ENCODE data around the gene ANXA5. TPM values are rescaled to one million over a fixed set of nuclear protein-coding genes. Genes with fewer than 3 reads are reported as not detected.
"Not testable (repeated sequence)": the region's sequence is repeated elsewhere in the genome, so short reads cannot be mapped to it uniquely, and the experiment has no call there.

ANXA5 gene
- total and polyA plus RNA-seq, 3 experiments from 2014 or later: 79.7 to 183 (median 83.5) TPM

DNA sequence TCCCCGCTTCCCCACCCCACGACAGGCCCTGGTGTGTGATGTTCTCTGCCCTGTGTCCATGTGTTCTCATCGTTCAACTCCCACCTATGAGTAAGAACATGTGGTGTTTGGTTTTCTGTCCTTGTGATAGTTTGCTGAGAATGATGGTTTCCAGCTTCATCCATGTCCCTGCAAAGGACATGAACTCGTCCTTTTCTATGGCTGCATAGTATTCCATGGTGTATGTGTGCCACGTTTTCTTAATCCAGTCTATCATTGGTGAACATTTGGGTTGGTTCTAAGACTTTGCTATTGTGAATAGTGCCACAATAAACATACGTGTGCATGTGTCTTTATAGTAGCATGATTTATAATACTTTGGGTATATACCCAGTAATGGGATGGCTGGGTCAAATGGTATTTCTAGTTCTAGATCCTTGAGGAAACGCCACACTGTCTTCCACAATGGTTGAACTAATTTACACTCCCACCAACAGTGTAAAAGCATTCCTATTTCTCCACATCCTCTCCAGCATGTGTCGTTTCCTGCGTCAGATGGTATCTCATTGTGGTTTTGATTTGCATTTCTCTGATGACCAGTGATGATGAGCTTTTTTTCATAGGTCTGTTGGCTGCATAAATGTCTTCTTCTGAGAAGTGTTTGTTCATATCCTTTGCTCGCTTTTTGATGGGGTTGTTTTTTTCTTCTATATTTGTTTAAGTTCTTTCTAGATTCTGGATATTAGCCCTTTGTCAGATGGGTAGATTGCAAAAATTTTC, 36.4 kb downstream of the ANXA5 start:
- H3K4me3 Mint-ChIP-seq; H3K27ac ChIP-seq (ENCODE audit: low read depth, low read length); POLR2A ChIA-PET; DNase-seq; CTCF ChIA-PET; H3K4me1 ChIP-seq (ENCODE audit: insufficient read depth, low read length); H3K4me1 Mint-ChIP-seq; H3K27ac Mint-ChIP-seq; H3K27me3 ChIP-seq (ENCODE audit: insufficient read depth, low read length, poor library complexity, severe bottlenecking); H3K4me3 ChIP-seq (ENCODE audit: low read length); H3K9me3 ChIP-seq (ENCODE audit: low read length); H3K36me3 ChIP-seq (ENCODE audit: insufficient read depth, low read length); H3K9me3 Mint-ChIP-seq; H3K27me3 Mint-ChIP-seq: not testable (repeated sequence)
- H3K36me3 Mint-ChIP-seq: peaks cover 11 to 12% (median 11%) of the 10 kb centered on the region in 3 donors

DNA sequence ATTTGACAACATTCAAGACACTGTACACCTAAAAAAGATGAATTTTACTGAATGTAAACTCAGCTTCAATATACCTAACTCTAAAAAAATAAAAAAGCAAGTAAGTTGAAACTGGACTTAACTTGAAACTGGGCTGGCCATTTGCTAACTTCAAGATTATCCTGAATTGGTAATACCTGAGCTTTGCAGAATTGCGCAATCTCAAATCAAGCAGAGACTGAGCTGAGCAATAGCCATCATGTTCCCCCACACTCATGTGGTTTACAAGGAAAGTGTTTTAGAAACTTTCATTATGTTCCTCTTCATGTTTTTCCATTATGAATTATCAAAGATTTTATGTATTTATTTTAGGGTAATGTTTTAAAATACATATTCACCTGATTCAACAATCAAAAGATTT, 38.7 kb downstream of the ANXA5 start:
- no peak for DNase-seq
- no peaks in the 10 kb centered on the region for H3K9me3 Mint-ChIP-seq
- POLR2A ChIA-PET: no interaction called here

DNA sequence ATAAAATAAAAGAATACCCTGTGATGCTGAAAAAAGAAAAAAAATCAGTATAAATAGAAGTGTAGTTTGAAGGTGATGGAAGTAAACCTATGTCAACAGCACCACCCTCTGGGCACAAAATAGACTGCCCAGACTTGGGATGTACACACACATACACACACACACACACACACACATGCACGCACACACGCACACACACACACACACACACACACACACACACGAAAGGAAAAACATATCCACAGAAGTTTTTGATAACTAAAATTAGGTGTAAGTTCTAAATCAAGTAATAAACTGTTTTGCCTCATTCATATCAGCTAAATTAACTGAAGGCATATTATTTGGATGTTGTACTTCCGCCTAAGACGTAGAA, 40.5 kb downstream of the ANXA5 start:
- Histone ChIP-seq H3K4me3 (ENCODE audit: low read length) (no peak overlapping the region), H3K9me3 (ENCODE audit: low read length) (no peaks in the 10 kb centered on the region), H3K36me3 (ENCODE audit: insufficient read depth, low read length) (no peaks in the 10 kb centered on the region), H3K4me1 (ENCODE audit: insufficient read depth, low read length) (no peaks in the 10 kb centered on the region), H3K27ac (ENCODE audit: low read depth, low read length) (no peak overlapping the region), H3K27me3 (ENCODE audit: insufficient read depth, low read length, poor library complexity, severe bottlenecking) (no peaks in the 10 kb centered on the region)
- ChIA-PET CTCF (no interaction called here), POLR2A (no interaction called here)
- no peak overlapping the region for H3K4me3 Mint-ChIP-seq
- no peak overlapping the region for H3K27ac Mint-ChIP-seq
- peak in 1 of 5 donors; percentile 46 for DNase-seq
- peaks cover 0 to 5% (median 0%) of the 10 kb centered on the region in 3 donors for H3K4me1 Mint-ChIP-seq
- no peaks in the 10 kb centered on the region for H3K36me3 Mint-ChIP-seq
- H3K27me3 Mint-ChIP-seq: peaks cover 0 to 1% of the 10 kb centered on the region in 2 donors
- no peaks in the 10 kb centered on the region for H3K9me3 Mint-ChIP-seq

More for the DNA sequence above, 38.7 kb downstream of the ANXA5 start:
- H3K4me3 Mint-ChIP-seq: no peak overlapping the region
- Histone ChIP-seq H3K36me3 (ENCODE audit: insufficient read depth, low read length) (no peaks in the 10 kb centered on the region), H3K9me3 (ENCODE audit: low read length) (no peaks in the 10 kb centered on the region), H3K4me3 (ENCODE audit: low read length) (no peak overlapping the region), H3K27me3 (ENCODE audit: insufficient read depth, low read length, poor library complexity, severe bottlenecking) (no peaks in the 10 kb centered on the region), H3K4me1 (ENCODE audit: insufficient read depth, low read length) (no peaks in the 10 kb centered on the region), H3K27ac (ENCODE audit: low read depth, low read length) (no peak overlapping the region)
- CTCF ChIA-PET: no interaction called here
- no peak overlapping the region for H3K27ac Mint-ChIP-seq
- H3K27me3 Mint-ChIP-seq: peaks cover 0 to 1% of the 10 kb centered on the region in 2 donors
- peaks cover 0 to 5% (median 0%) of the 10 kb centered on the region in 3 donors for H3K4me1 Mint-ChIP-seq
- peaks cover 0 to 5% (median 2%) of the 10 kb centered on the region in 3 donors for H3K36me3 Mint-ChIP-seq

DNA sequence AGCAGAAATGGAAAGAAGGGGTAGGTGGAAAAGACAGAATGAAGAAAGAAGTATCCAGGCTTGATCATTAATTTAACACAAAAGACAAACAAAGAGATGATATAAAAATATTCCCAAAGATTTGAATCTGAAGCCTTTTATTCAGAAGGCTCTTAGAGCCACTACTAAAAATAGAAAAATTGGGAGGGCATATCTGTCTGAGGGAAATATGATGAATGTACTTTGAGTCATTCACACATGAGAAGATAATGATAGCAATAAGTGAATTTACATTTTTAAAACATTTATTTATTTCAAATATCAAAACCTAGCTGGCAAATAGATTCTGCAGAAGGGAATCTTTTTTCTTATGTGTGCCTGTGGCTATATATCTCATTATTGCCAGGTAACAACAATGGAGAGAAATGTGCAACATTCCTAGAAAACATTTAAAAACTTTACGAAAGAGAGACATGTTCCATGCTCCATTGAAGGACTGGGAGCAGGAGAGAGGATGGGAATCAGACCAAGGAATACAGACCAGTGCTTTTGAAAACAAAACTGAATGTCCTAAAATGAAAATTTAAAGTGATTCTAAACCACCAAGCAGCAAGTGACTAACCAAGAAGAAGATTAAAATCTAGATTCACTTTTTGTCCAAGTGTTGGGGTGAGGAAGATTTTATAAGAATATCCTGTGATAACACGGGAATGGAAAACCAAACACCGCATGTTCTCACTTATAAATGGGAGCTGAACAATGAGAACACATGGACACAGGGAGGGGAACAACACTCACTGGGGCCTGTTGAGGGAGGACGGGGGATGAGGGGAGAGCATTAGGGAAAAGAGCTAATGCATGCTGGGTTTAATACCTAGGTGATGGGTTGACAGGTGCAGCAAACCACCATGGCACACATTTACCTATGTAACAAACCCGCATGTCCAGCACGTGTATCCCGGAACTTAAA, 41.2 kb downstream of the ANXA5 start:
- Mint-ChIP-seq H3K9me3 (no peaks in the 10 kb centered on the region), H3K27me3 (peaks cover 0 to 1% of the 10 kb centered on the region in 2 donors), H3K4me1 (peaks cover 0 to 2% (median 0%) of the 10 kb centered on the region in 3 donors), H3K4me3 (no peak overlapping the region), H3K27ac (no peak overlapping the region), H3K36me3 (no peaks in the 10 kb centered on the region)
- Histone ChIP-seq H3K4me1 (ENCODE audit: insufficient read depth, low read length) (no peaks in the 10 kb centered on the region), H3K36me3 (ENCODE audit: insufficient read depth, low read length) (no peaks in the 10 kb centered on the region), H3K27me3 (ENCODE audit: insufficient read depth, low read length, poor library complexity, severe bottlenecking) (no peaks in the 10 kb centered on the region), H3K9me3 (ENCODE audit: low read length) (no peaks in the 10 kb centered on the region), H3K27ac (ENCODE audit: low read depth, low read length) (no peak overlapping the region), H3K4me3 (ENCODE audit: low read length) (no peak overlapping the region)
- ChIA-PET POLR2A (no interaction called here), CTCF (no interaction called here)
- DNase-seq: no peak

DNA sequence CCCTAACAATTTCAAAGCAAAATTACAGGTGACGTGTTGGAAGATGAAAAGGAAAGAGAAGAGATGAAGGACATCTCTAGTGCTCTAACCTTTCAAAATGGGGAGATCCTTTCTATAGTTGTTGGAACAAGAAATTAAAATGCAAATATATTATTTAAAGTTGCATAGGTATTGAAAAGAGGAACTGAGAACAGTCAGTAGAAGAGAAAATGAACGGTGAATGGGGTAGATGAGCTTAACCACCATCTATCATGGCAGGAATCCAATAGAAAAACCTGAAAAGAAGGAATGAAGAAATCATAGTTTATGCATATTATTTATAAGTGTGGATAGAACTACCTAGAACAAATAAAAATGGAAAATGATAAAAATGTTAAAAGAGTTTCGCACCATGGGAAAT, 42.0 kb downstream of the ANXA5 start:
- Mint-ChIP-seq H3K4me1 (no peaks in the 10 kb centered on the region), H3K27me3 (peaks cover 0 to 1% of the 10 kb centered on the region in 2 donors), H3K9me3 (no peaks in the 10 kb centered on the region), H3K36me3 (no peaks in the 10 kb centered on the region), H3K27ac (peak overlapping the region in 1 of 8 donors; percentile 21), H3K4me3 (no peak overlapping the region)
- DNase-seq: no peak
- Histone ChIP-seq H3K9me3 (ENCODE audit: low read length) (no peaks in the 10 kb centered on the region), H3K27me3 (ENCODE audit: insufficient read depth, low read length, poor library complexity, severe bottlenecking) (no peaks in the 10 kb centered on the region), H3K4me3 (ENCODE audit: low read length) (no peak overlapping the region), H3K27ac (ENCODE audit: low read depth, low read length) (no peak overlapping the region), H3K36me3 (ENCODE audit: insufficient read depth, low read length) (no peaks in the 10 kb centered on the region), H3K4me1 (ENCODE audit: insufficient read depth, low read length) (no peaks in the 10 kb centered on the region)
- POLR2A ChIA-PET: no interaction called here
- CTCF ChIA-PET: no interaction called here

DNA sequence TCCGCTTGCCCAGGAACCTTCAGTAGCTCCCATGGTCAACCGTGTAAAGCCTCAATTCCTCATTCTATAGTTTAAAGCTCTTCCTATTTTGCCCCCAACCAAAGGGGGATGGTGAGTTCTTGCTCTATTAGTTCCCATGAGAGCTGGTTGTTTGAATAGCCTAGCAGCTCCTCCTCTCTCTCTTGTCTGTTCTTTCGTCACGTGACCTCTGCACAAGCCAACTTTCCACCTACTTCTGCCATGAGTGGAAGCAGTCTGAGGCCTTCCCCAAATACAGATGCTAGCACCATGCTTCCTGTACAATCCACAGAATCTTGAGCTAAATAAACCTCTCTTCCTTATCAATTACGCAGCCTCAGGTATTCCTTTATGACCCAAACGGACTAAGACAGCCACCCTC, 42.8 kb downstream of the ANXA5 start:
- H3K4me1 Mint-ChIP-seq: no peaks in the 10 kb centered on the region
- H3K4me1 ChIP-seq (ENCODE audit: insufficient read depth, low read length): no peaks in the 10 kb centered on the region
- no peak overlapping the region for H3K27ac Mint-ChIP-seq
- H3K4me3 Mint-ChIP-seq: no peak overlapping the region
- H3K27ac ChIP-seq (ENCODE audit: low read depth, low read length): no peak overlapping the region
- no peaks in the 10 kb centered on the region for H3K27me3 ChIP-seq (ENCODE audit: insufficient read depth, low read length, poor library complexity, severe bottlenecking)
- H3K27me3 Mint-ChIP-seq: peaks cover 1 to 3% of the 10 kb centered on the region in 2 donors
- no peaks in the 10 kb centered on the region for H3K36me3 ChIP-seq (ENCODE audit: insufficient read depth, low read length)
- ChIA-PET CTCF (no interaction called here), POLR2A (no interaction called here)
- H3K9me3 Mint-ChIP-seq: no peaks in the 10 kb centered on the region
- H3K4me3 ChIP-seq (ENCODE audit: low read length): no peak overlapping the region
- no peaks in the 10 kb centered on the region for H3K9me3 ChIP-seq (ENCODE audit: low read length)
- DNase-seq: no peak
- H3K36me3 Mint-ChIP-seq: no peaks in the 10 kb centered on the region

DNA sequence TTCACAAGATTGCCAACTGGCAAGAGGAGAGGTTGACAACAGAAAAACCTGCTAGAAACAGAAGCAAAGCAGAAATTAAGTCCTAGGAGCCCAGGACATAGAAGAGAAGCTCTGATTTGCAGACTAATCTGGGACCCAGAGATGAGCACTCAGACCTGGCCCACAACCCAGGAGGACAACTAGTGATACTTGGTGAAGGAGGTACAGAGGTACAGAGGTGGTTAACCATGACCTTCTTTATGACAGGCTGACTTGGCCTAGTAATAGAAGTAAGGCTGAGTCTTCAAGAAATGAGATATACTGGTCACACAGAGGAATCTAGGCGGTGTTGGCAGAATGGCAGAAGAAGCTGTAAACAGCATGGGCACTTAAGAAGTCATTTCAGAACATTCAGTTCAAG, 43.6 kb downstream of the ANXA5 start:
- Histone ChIP-seq H3K27ac (ENCODE audit: low read depth, low read length) (no peak overlapping the region), H3K36me3 (ENCODE audit: insufficient read depth, low read length) (no peaks in the 10 kb centered on the region), H3K4me3 (ENCODE audit: low read length) (no peak overlapping the region), H3K9me3 (ENCODE audit: low read length) (no peaks in the 10 kb centered on the region), H3K27me3 (ENCODE audit: insufficient read depth, low read length, poor library complexity, severe bottlenecking) (no peaks in the 10 kb centered on the region), H3K4me1 (ENCODE audit: insufficient read depth, low read length) (no peaks in the 10 kb centered on the region)
- POLR2A ChIA-PET: no interaction called here
- Mint-ChIP-seq H3K27ac (no peak overlapping the region), H3K9me3 (no peaks in the 10 kb centered on the region), H3K4me3 (no peak overlapping the region), H3K27me3 (peaks cover 1 to 6% of the 10 kb centered on the region in 2 donors), H3K4me1 (no peaks in the 10 kb centered on the region), H3K36me3 (no peaks in the 10 kb centered on the region)
- DNase-seq: no peak
- CTCF ChIA-PET: no interaction called here

DNA sequence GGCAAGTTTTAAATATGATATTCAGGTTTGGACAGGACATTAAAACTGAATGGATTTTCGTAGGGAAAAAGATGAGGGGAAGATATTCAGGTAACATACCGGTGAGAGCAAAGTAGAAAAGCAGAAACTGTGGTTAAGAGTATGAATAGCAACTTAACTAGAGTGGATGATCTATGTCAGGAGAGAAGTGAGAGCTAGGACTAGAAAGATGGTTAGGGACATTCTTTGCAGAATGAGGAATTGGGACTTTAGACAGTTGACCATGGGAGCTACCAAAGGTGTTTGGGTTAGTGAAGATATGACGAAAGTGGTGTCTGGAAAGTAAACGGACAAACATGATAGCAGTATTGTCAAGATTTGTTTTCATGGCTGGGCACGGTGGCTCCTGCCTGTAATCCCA, 45.2 kb downstream of the ANXA5 start:
- Histone ChIP-seq H3K9me3 (ENCODE audit: low read length) (no peaks in the 10 kb centered on the region), H3K4me1 (ENCODE audit: insufficient read depth, low read length) (no peaks in the 10 kb centered on the region), H3K27me3 (ENCODE audit: insufficient read depth, low read length, poor library complexity, severe bottlenecking) (no peaks in the 10 kb centered on the region), H3K36me3 (ENCODE audit: insufficient read depth, low read length) (no peaks in the 10 kb centered on the region), H3K27ac (ENCODE audit: low read depth, low read length) (no peak overlapping the region), H3K4me3 (ENCODE audit: low read length) (no peak overlapping the region)
- ChIA-PET CTCF (no interaction called here), POLR2A (no interaction called here)
- Mint-ChIP-seq H3K27me3 (peaks cover 1 to 10% of the 10 kb centered on the region in 2 donors), H3K27ac (no peak overlapping the region), H3K9me3 (no peaks in the 10 kb centered on the region), H3K36me3 (no peaks in the 10 kb centered on the region), H3K4me1 (no peaks in the 10 kb centered on the region), H3K4me3 (no peak overlapping the region)
- DNase-seq: no peak
